Mucosa of stomach (tissue), 1 donor: ENCODE results near the gene KRTAP12-3.
"Not testable (repeated sequence)": the region's sequence is repeated elsewhere in the genome, so short reads cannot be mapped to it uniquely, and the experiment has no call there.

Experiments used
- H3K27me3 ChIP-seq: one replicate; pipeline ENCODE4 v1.7.0; 2013; ENCODE audit warnings: mild to moderate bottlenecking, low read length; ENCODE audit not compliant: control insufficient read depth, insufficient read depth
- H3K36me3 ChIP-seq: one replicate; pipeline ENCODE4 v1.7.0; 2013; ENCODE audit warnings: low read length; ENCODE audit not compliant: control insufficient read depth, insufficient read depth
- H3K4me1 ChIP-seq: one replicate; pipeline ENCODE4 v1.7.0; 2013; ENCODE audit warnings: mild to moderate bottlenecking, low read length; ENCODE audit not compliant: control insufficient read depth, insufficient read depth
- H3K4me3 ChIP-seq: one replicate; pipeline ENCODE4 v1.7.0; 2013; ENCODE audit warnings: low read length
- H3K9ac ChIP-seq: one replicate; pipeline ENCODE4 v1.7.0; 2013; ENCODE audit warnings: mild to moderate bottlenecking, low read length, moderate library complexity
- H3K9me3 ChIP-seq: one replicate; pipeline ENCODE4 v1.7.0; 2013; ENCODE audit warnings: mild to moderate bottlenecking, low read length, moderate library complexity; ENCODE audit not compliant: control insufficient read depth
- donor health status: Pancreatic carcinoma.

The KRTAP12-3 gene

GRCh38 chr21:44684077-44684476 is 26.3 kb downstream of the KRTAP12-3 start:
- Histone ChIP-seq H3K9me3 (no peaks in the 10 kb centered on the region), H3K27me3 (peaks cover 20% of the 10 kb centered on the region), H3K4me1 (no peaks in the 10 kb centered on the region), H3K36me3 (no peaks in the 10 kb centered on the region), H3K9ac (no peak overlapping the region), H3K4me3 (no peak overlapping the region)

DNA sequence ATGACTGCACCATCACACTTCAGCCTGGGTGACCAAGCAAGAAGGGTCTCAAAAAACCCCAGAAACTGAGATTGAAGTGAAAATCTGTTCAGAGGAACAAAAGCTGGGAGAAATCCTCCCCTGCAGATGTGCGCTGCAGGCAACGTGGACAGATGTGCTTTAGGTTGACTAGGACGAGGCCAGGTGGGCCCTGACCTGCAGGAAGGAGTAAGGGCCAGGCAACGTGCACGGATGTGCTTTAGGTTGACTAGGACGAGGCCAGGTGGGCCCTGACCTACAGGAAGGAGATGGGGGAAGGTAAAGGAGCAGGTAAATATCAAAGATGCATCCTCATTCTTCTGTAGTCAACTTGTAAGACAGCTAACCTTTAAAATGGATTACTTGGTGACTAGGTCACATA is 26.8 kb downstream of the KRTAP12-3 start:
- Histone ChIP-seq H3K9me3 (no peaks in the 10 kb centered on the region), H3K4me1 (no peaks in the 10 kb centered on the region), H3K4me3 (no peak overlapping the region), H3K9ac (no peak overlapping the region), H3K36me3 (no peaks in the 10 kb centered on the region), H3K27me3 (peaks cover 20% of the 10 kb centered on the region)

GRCh38 chr21:44685050-44685449 is 27.3 kb downstream of the KRTAP12-3 start:
- not testable (repeated sequence) for H3K4me3 ChIP-seq, H3K4me1 ChIP-seq, H3K9ac ChIP-seq, H3K9me3 ChIP-seq, H3K36me3 ChIP-seq
- peaks cover 20% of the 10 kb centered on the region for H3K27me3 ChIP-seq

- no peaks in the 10 kb centered on the region for H3K4me1 ChIP-seq
- no peak overlapping the region for H3K9ac ChIP-seq
- peaks cover 20% of the 10 kb centered on the region for H3K27me3 ChIP-seq
- no peak overlapping the region for H3K4me3 ChIP-seq
- H3K36me3 ChIP-seq, result no peaks in the 10 kb centered on the region
- H3K9me3 ChIP-seq, result no peaks in the 10 kb centered on the region
Measured at GRCh38 chr21:44686000-44686781, 28.5 kb downstream of the KRTAP12-3 start.

DNA sequence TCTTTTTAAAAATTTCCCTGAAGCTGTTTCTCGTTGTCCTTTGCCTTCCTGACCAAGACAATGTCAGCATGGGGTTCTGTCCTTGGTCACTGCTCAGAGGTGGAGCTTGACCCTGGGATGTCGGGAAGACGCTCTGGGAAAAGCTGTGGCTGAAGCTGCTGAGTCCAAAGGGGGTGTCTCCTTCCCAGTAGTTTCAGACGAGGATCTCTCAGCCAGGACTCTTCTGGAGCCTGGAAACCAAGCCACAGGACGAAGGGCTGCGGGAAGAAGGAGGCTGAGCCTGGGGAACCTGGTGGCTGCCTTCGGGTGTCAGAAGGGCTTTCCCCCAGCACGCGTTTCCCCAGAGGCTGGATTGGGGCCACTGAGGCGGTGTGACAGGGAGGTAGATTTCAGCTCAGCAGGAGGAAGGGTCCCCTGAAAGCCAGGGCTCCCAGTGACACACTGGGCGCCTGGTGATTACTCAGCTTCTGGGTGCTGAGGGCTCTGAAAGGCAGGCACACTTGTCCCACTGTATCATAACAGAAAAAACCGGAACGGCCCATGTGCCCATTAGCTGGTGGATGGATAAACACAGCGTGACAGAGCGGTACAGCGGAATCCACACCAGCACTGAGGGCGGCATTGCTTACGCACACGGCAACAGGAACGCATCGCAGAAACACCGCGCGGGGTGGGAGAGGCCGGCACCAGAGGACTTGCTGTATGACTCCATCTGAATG is 29.3 kb downstream of the KRTAP12-3 start:
- Histone ChIP-seq H3K9ac (no peak overlapping the region), H3K9me3 (no peaks in the 10 kb centered on the region), H3K27me3 (peaks cover 20% of the 10 kb centered on the region), H3K4me1 (no peaks in the 10 kb centered on the region), H3K36me3 (no peaks in the 10 kb centered on the region), H3K4me3 (no peak overlapping the region)

DNA sequence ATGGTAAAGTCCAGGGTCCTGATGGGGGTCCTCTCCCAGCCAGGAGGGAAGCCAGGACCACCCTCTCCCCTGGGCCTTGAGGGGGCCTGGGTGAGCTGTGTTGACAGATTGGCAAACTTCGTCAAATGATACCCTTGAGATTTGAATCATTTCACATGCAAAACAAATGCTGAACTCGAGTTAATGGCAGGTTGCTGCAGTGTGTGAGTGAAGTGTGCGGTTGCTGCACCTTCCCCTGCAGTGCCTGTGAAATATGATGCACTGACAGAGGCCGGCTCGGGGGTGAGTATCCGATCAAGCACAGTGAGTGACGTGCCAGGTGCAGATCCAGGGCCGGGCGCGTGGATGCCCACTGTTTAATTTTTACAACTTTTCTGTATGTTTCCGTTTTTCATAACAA is 29.9 kb downstream of the KRTAP12-3 start:
- no peaks in the 10 kb centered on the region for H3K9me3 ChIP-seq
- no peak overlapping the region for H3K4me3 ChIP-seq
- H3K27me3 ChIP-seq, result peaks cover 20% of the 10 kb centered on the region
- H3K4me1 ChIP-seq, result no peaks in the 10 kb centered on the region
- no peaks in the 10 kb centered on the region for H3K36me3 ChIP-seq
- H3K9ac ChIP-seq, result no peak overlapping the region

DNA sequence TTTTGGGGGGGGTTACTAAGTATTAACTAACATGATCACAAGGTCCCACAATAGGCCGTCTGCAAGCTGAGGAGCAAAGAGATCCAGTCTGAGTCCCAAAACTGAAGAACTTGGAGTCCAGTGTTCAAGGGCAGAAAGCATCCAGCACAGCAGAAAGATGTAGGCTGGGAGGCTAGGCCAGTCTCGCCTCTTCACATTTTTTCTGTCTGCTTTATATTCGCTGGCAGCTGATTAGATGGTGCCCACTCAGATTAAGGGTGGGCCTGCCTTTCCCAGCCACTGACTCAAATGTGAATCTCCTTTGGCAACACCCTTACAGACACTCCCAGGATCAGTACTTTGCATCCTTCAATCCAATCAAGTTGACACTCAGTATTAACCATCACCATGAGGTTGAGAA is 32.0 kb downstream of the KRTAP12-3 start:
- not testable (repeated sequence) for H3K36me3 ChIP-seq, H3K4me3 ChIP-seq, H3K9ac ChIP-seq, H3K4me1 ChIP-seq, H3K9me3 ChIP-seq
- peaks cover 20% of the 10 kb centered on the region for H3K27me3 ChIP-seq

GRCh38 chr21:44691686-44692085 is 34.0 kb downstream of the KRTAP12-3 start:
- Histone ChIP-seq H3K4me3 (no peak overlapping the region), H3K9me3 (no peaks in the 10 kb centered on the region), H3K36me3 (no peaks in the 10 kb centered on the region), H3K9ac (no peak overlapping the region), H3K27me3 (peaks cover 24% of the 10 kb centered on the region), H3K4me1 (no peaks in the 10 kb centered on the region)

DNA sequence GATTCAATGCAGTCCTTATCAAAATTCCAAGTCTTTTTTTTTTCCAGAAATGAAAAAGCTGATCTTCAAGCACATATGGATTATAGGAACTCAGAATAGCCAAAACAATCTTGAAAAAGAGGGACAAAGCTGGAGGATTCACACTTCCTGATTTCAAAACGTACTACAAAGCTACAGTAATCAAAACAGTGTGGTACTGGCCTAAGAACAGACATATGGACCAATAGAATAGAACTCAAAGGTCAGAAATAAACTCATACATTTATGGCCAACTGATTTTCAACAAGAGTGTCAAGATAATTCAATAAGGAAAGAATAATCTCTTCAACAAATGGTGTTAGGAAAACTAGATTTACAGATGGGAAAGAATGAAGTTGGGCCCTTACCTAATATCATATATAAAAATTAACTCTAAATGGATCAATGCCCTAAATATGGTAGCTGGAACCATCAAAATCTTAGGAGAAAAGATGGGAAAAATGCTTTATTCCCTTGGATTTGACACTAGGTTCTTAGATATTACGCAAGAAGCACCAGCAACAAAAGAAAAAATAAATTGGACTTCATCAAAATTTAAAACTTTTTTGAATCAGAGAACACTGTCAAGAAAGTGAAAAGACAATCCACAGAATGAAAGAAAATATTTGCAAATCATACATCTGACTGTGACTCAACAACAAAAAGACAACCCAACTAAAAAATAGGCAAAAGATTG is 35.2 kb downstream of the KRTAP12-3 start:
- Histone ChIP-seq H3K9me3 (no peaks in the 10 kb centered on the region), H3K27me3 (peaks cover 23% of the 10 kb centered on the region), H3K9ac (no peak overlapping the region), H3K4me3 (no peak overlapping the region), H3K4me1 (no peaks in the 10 kb centered on the region), H3K36me3 (no peaks in the 10 kb centered on the region)

GRCh38 chr21:44694776-44695175 is 37.0 kb downstream of the KRTAP12-3 start:
- H3K4me1 ChIP-seq, result no peaks in the 10 kb centered on the region
- no peaks in the 10 kb centered on the region for H3K36me3 ChIP-seq
- H3K27me3 ChIP-seq, result peaks cover 29% of the 10 kb centered on the region
- no peak overlapping the region for H3K9ac ChIP-seq
- H3K4me3 ChIP-seq, result no peak overlapping the region
- no peaks in the 10 kb centered on the region for H3K9me3 ChIP-seq

DNA sequence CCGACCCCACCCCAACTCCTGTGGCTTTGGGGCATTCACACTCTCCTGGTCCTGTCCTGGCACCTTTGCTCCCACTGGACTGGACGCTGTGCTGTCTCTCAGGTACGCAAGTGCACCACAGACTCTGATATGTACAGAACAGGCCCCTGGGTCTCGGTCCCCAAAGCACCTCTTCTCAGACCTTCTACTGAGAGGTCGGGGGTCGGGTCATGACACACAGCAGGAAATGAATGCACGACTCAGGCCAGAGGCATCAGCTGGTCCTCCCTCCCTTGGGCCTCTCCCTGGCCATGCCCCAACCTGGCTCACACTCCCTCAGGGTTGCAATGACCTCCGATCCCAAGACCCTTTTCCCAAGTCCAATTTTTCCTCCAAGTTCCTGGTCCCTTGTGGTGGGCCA is 37.5 kb downstream of the KRTAP12-3 start:
- no peak overlapping the region for H3K4me3 ChIP-seq
- no peaks in the 10 kb centered on the region for H3K9me3 ChIP-seq
- no peaks in the 10 kb centered on the region for H3K4me1 ChIP-seq
- no peak overlapping the region for H3K9ac ChIP-seq
- no peaks in the 10 kb centered on the region for H3K36me3 ChIP-seq
- H3K27me3 ChIP-seq, result peaks cover 33% of the 10 kb centered on the region

- H3K4me3 ChIP-seq, result no peak overlapping the region
- H3K4me1 ChIP-seq, result no peaks in the 10 kb centered on the region
- H3K36me3 ChIP-seq, result no peaks in the 10 kb centered on the region
- H3K9ac ChIP-seq, result no peak overlapping the region
- peaks cover 37% of the 10 kb centered on the region for H3K27me3 ChIP-seq
- no peaks in the 10 kb centered on the region for H3K9me3 ChIP-seq
Measured at GRCh38 chr21:44695641-44696040, 37.9 kb downstream of the KRTAP12-3 start.
